Measurements from ENCODE around the gene USP53.
A peak's percentile ranks its signal among the peaks of the same experiment; 100 is the strongest.

The USP53 gene

GRCh38 chr4:119197772-119198212 lies 14.7 kb upstream of the USP53 start:
- Histone ChIP-seq H3K4me3 (ENCODE audit: insufficient read depth, low read depth, low read length) (no peak overlapping the region), H3K36me3 (ENCODE audit: control insufficient read depth, insufficient read depth, low read length) (no peaks in the 10 kb centered on the region), H3K27ac (ENCODE audit: insufficient read depth, low read depth, low read length, poor library complexity, severe bottlenecking) (no peak overlapping the region), H3K27me3 (ENCODE audit: control insufficient read depth, insufficient read depth, low read length, poor library complexity, severe bottlenecking) (no peaks in the 10 kb centered on the region), H3K4me1 (ENCODE audit: control insufficient read depth, insufficient read depth, low read length) (no peaks in the 10 kb centered on the region), H3K9me3 (ENCODE audit: control insufficient read depth, low read length) (no peaks in the 10 kb centered on the region)
- WGBS, 2 experiments: 92 to 94% methylated on average over 11 of the region's 11 CpGs

GRCh38 chr4:119204916-119205315 lies 7.6 kb upstream of the USP53 start:
- no peaks in the 10 kb centered on the region for H3K36me3 ChIP-seq (ENCODE audit: control insufficient read depth, insufficient read depth, low read length)
- H3K4me1 ChIP-seq (ENCODE audit: control insufficient read depth, insufficient read depth, low read length): no peaks in the 10 kb centered on the region
- WGBS, 2 experiments: 100% methylated on average over 4 of the region's 4 CpGs
- H3K4me3 ChIP-seq (ENCODE audit: insufficient read depth, low read depth, low read length): no peak overlapping the region
- H3K9me3 ChIP-seq (ENCODE audit: control insufficient read depth, low read length): no peaks in the 10 kb centered on the region
- no peaks in the 10 kb centered on the region for H3K27me3 ChIP-seq (ENCODE audit: control insufficient read depth, insufficient read depth, low read length, poor library complexity, severe bottlenecking)
- no peak overlapping the region for H3K27ac ChIP-seq (ENCODE audit: insufficient read depth, low read depth, low read length, poor library complexity, severe bottlenecking)

- Histone ChIP-seq H3K4me3 (ENCODE audit: insufficient read depth, low read depth, low read length) (no peak overlapping the region), H3K36me3 (ENCODE audit: control insufficient read depth, insufficient read depth, low read length) (no peaks in the 10 kb centered on the region), H3K27me3 (ENCODE audit: control insufficient read depth, insufficient read depth, low read length, poor library complexity, severe bottlenecking) (no peaks in the 10 kb centered on the region), H3K27ac (ENCODE audit: insufficient read depth, low read depth, low read length, poor library complexity, severe bottlenecking) (no peak overlapping the region), H3K4me1 (ENCODE audit: control insufficient read depth, insufficient read depth, low read length) (no peaks in the 10 kb centered on the region), H3K9me3 (ENCODE audit: control insufficient read depth, low read length) (no peaks in the 10 kb centered on the region)
Measured at GRCh38 chr4:119205690-119206089, 6.8 kb upstream of the USP53 start.

GRCh38 chr4:119206178-119206577 lies 6.3 kb upstream of the USP53 start:
- Histone ChIP-seq H3K9me3 (ENCODE audit: control insufficient read depth, low read length) (no peaks in the 10 kb centered on the region), H3K27me3 (ENCODE audit: control insufficient read depth, insufficient read depth, low read length, poor library complexity, severe bottlenecking) (no peaks in the 10 kb centered on the region), H3K27ac (ENCODE audit: insufficient read depth, low read depth, low read length, poor library complexity, severe bottlenecking) (no peak overlapping the region), H3K4me3 (ENCODE audit: insufficient read depth, low read depth, low read length) (no peak overlapping the region), H3K36me3 (ENCODE audit: control insufficient read depth, insufficient read depth, low read length) (no peaks in the 10 kb centered on the region), H3K4me1 (ENCODE audit: control insufficient read depth, insufficient read depth, low read length) (no peaks in the 10 kb centered on the region)
- 83 to 88% methylated on average over 1 of the region's 1 CpG for WGBS, 2 experiments

GRCh38 chr4:119207051-119207450 lies 5.5 kb upstream of the USP53 start:
- H3K27ac ChIP-seq (ENCODE audit: insufficient read depth, low read depth, low read length, poor library complexity, severe bottlenecking): no peak overlapping the region
- H3K4me1 ChIP-seq (ENCODE audit: control insufficient read depth, insufficient read depth, low read length): no peaks in the 10 kb centered on the region
- H3K36me3 ChIP-seq (ENCODE audit: control insufficient read depth, insufficient read depth, low read length): no peaks in the 10 kb centered on the region
- WGBS, 2 experiments: 72 to 85% methylated on average over 1 of the region's 1 CpG
- H3K27me3 ChIP-seq (ENCODE audit: control insufficient read depth, insufficient read depth, low read length, poor library complexity, severe bottlenecking): peaks cover 3% of the 10 kb centered on the region
- H3K4me3 ChIP-seq (ENCODE audit: insufficient read depth, low read depth, low read length): no peak overlapping the region
- no peaks in the 10 kb centered on the region for H3K9me3 ChIP-seq (ENCODE audit: control insufficient read depth, low read length)

- no peak overlapping the region for H3K4me3 ChIP-seq (ENCODE audit: insufficient read depth, low read depth, low read length)
- no peaks in the 10 kb centered on the region for H3K36me3 ChIP-seq (ENCODE audit: control insufficient read depth, insufficient read depth, low read length)
- peaks cover 3% of the 10 kb centered on the region for H3K27me3 ChIP-seq (ENCODE audit: control insufficient read depth, insufficient read depth, low read length, poor library complexity, severe bottlenecking)
- no peaks in the 10 kb centered on the region for H3K4me1 ChIP-seq (ENCODE audit: control insufficient read depth, insufficient read depth, low read length)
- H3K27ac ChIP-seq (ENCODE audit: insufficient read depth, low read depth, low read length, poor library complexity, severe bottlenecking): no peak overlapping the region
- no peaks in the 10 kb centered on the region for H3K9me3 ChIP-seq (ENCODE audit: control insufficient read depth, low read length)
Measured at GRCh38 chr4:119209077-119209476, 3.4 kb upstream of the USP53 start.

GRCh38 chr4:119209586-119209985 lies 2.9 kb upstream of the USP53 start:
- Histone ChIP-seq H3K9me3 (ENCODE audit: control insufficient read depth, low read length) (no peaks in the 10 kb centered on the region), H3K27me3 (ENCODE audit: control insufficient read depth, insufficient read depth, low read length, poor library complexity, severe bottlenecking) (peaks cover 3% of the 10 kb centered on the region), H3K36me3 (ENCODE audit: control insufficient read depth, insufficient read depth, low read length) (no peaks in the 10 kb centered on the region), H3K4me1 (ENCODE audit: control insufficient read depth, insufficient read depth, low read length) (no peaks in the 10 kb centered on the region), H3K27ac (ENCODE audit: insufficient read depth, low read depth, low read length, poor library complexity, severe bottlenecking) (no peak overlapping the region), H3K4me3 (ENCODE audit: insufficient read depth, low read depth, low read length) (no peak overlapping the region)
- WGBS, 2 experiments: 96 to 97% methylated on average over 1 of the region's 1 CpG

- 93 to 95% methylated on average over 4 of the region's 4 CpGs for WGBS, 2 experiments
- Histone ChIP-seq H3K4me3 (ENCODE audit: insufficient read depth, low read depth, low read length) (no peak overlapping the region), H3K27ac (ENCODE audit: insufficient read depth, low read depth, low read length, poor library complexity, severe bottlenecking) (no peak overlapping the region), H3K4me1 (ENCODE audit: control insufficient read depth, insufficient read depth, low read length) (no peaks in the 10 kb centered on the region), H3K36me3 (ENCODE audit: control insufficient read depth, insufficient read depth, low read length) (no peaks in the 10 kb centered on the region), H3K27me3 (ENCODE audit: control insufficient read depth, insufficient read depth, low read length, poor library complexity, severe bottlenecking) (peaks cover 3% of the 10 kb centered on the region), H3K9me3 (ENCODE audit: control insufficient read depth, low read length) (no peaks in the 10 kb centered on the region)
Measured at GRCh38 chr4:119210775-119211174, 1.7 kb upstream of the USP53 start.

- Histone ChIP-seq H3K27me3 (ENCODE audit: control insufficient read depth, insufficient read depth, low read length, poor library complexity, severe bottlenecking) (peaks cover 3% of the 10 kb centered on the region), H3K4me3 (ENCODE audit: insufficient read depth, low read depth, low read length) (peak overlapping the region; percentile 76), H3K27ac (ENCODE audit: insufficient read depth, low read depth, low read length, poor library complexity, severe bottlenecking) (peak overlapping the region; percentile 57), H3K9me3 (ENCODE audit: control insufficient read depth, low read length) (no peaks in the 10 kb centered on the region), H3K4me1 (ENCODE audit: control insufficient read depth, insufficient read depth, low read length) (no peaks in the 10 kb centered on the region), H3K36me3 (ENCODE audit: control insufficient read depth, insufficient read depth, low read length) (no peaks in the 10 kb centered on the region)
- WGBS, 2 experiments: 1% methylated on average over 12 of the region's 12 CpGs
Measured at GRCh38 chr4:119211867-119212233, 663 bp upstream of the USP53 start.

- H3K27ac ChIP-seq (ENCODE audit: insufficient read depth, low read depth, low read length, poor library complexity, severe bottlenecking): peak overlapping the region; percentile 93
- H3K36me3 ChIP-seq (ENCODE audit: control insufficient read depth, insufficient read depth, low read length): no peaks in the 10 kb centered on the region
- H3K27me3 ChIP-seq (ENCODE audit: control insufficient read depth, insufficient read depth, low read length, poor library complexity, severe bottlenecking): peaks cover 3% of the 10 kb centered on the region
- no peaks in the 10 kb centered on the region for H3K9me3 ChIP-seq (ENCODE audit: control insufficient read depth, low read length)
- peak overlapping the region; percentile 76 for H3K4me3 ChIP-seq (ENCODE audit: insufficient read depth, low read depth, low read length)
- no peaks in the 10 kb centered on the region for H3K4me1 ChIP-seq (ENCODE audit: control insufficient read depth, insufficient read depth, low read length)
- 0 to 1% methylated on average over 24 of the region's 24 CpGs for WGBS, 2 experiments
Measured at GRCh38 chr4:119212964-119213606, 572 bp downstream of the USP53 start.

- H3K9me3 ChIP-seq (ENCODE audit: control insufficient read depth, low read length): no peaks in the 10 kb centered on the region
- 93 to 100% methylated on average over 1 of the region's 1 CpG for WGBS, 2 experiments
- H3K36me3 ChIP-seq (ENCODE audit: control insufficient read depth, insufficient read depth, low read length): no peaks in the 10 kb centered on the region
- no peaks in the 10 kb centered on the region for H3K4me1 ChIP-seq (ENCODE audit: control insufficient read depth, insufficient read depth, low read length)
- no peak overlapping the region for H3K4me3 ChIP-seq (ENCODE audit: insufficient read depth, low read depth, low read length)
- H3K27me3 ChIP-seq (ENCODE audit: control insufficient read depth, insufficient read depth, low read length, poor library complexity, severe bottlenecking): no peaks in the 10 kb centered on the region
- no peak overlapping the region for H3K27ac ChIP-seq (ENCODE audit: insufficient read depth, low read depth, low read length, poor library complexity, severe bottlenecking)
Measured at GRCh38 chr4:119218093-119218492, 5.6 kb downstream of the USP53 start.
